Cardiac septum (tissue), 1 donor: ENCODE data around the gene ALX3. TPM values are rescaled to one million over a fixed set of nuclear protein-coding genes. Genes with fewer than 3 reads are reported as not detected.
"Not testable (repeated sequence)": the region's sequence is repeated elsewhere in the genome, so short reads cannot be mapped to it uniquely, and the experiment has no call there.

Experiments used
- DNase-seq: peaks from one replicate; pipeline ENCODE4 v3.0.0-alpha.2; 2020; ENCODE audit warnings: low spot score
- intact Hi-C: fragments of 100-400 bp; cut with DNase I; formaldehyde crosslinking; loops from one replicate; pipeline ENCODE4 v1.14.0; 2022
- total RNA-seq: library from RNA; stranded (reverse); fragmentation: NEBNext Ultra II Directional; extraction: Animal tissue kit (Norgen Biotek cat#: 25700); gene quantifications from one replicate; pipeline ENCODE4 v1.2.1, GENCODE V29; 2021
- donor health status: DM: no; HTN: no; CAD: no.

The ALX3 gene
- total RNA-seq, 1 donor from 2014 or later = 0.22 TPM

GRCh38 chr1:110091381-110091780 lies 20.9 kb upstream of the ALX3 start:
- intact Hi-C loops = no loop called here
- DNase-seq = no peak

GRCh38 chr1:110089561-110090275 lies 19.2 kb upstream of the ALX3 start:
- intact Hi-C loops = loop anchor here (2.0 kb wide), 1 partner anchor 17 kb away; no protein-coding TSS in a partner anchor
- no peak for DNase-seq

GRCh38 chr1:110088739-110089316 lies 18.4 kb upstream of the ALX3 start:
- DNase-seq = no peak
- intact Hi-C loops = loop anchor here (2.0 kb wide), 1 partner anchor 18 kb away; no protein-coding TSS in a partner anchor

- no peak for DNase-seq
- intact Hi-C loops = loop anchor here (2.0 kb wide), 1 partner anchor 19 kb away; no protein-coding TSS in a partner anchor
These were observed 17.6 kb upstream of the ALX3 start for GRCh38 chr1:110087812-110088738.

GRCh38 chr1:110086961-110087360 lies 16.5 kb upstream of the ALX3 start:
- intact Hi-C loops = no loop called here
- no peak for DNase-seq

GRCh38 chr1:110085671-110086070 lies 15.2 kb upstream of the ALX3 start:
- DNase-seq = no peak
- intact Hi-C loops = no loop called here

GRCh38 chr1:110084227-110085078 lies 14.0 kb upstream of the ALX3 start:
- intact Hi-C loops = no loop called here
- no peak for DNase-seq

GRCh38 chr1:110083866-110084226 lies 13.4 kb upstream of the ALX3 start:
- DNase-seq = no peak
- intact Hi-C loops = no loop called here

- no peak for DNase-seq
- intact Hi-C loops = no loop called here
These were observed 12.8 kb upstream of the ALX3 start for GRCh38 chr1:110083061-110083865.

GRCh38 chr1:110082477-110082876 lies 12.0 kb upstream of the ALX3 start:
- intact Hi-C loops = no loop called here
- DNase-seq = no peak

- no peak for DNase-seq
- intact Hi-C loops = no loop called here
These were observed 10.6 kb upstream of the ALX3 start for GRCh38 chr1:110081061-110081460.

- intact Hi-C loops, DNase-seq: not testable (repeated sequence)
These were observed 9.5 kb upstream of the ALX3 start for GRCh38 chr1:110079995-110080394.

GRCh38 chr1:110076789-110077500 lies 6.5 kb upstream of the ALX3 start:
- DNase-seq = no peak
- intact Hi-C loops = no loop called here

GRCh38 chr1:110074166-110074565 lies 3.7 kb upstream of the ALX3 start:
- intact Hi-C loops = no loop called here
- DNase-seq = no peak

GRCh38 chr1:110070282-110070669 lies 196 bp downstream of the ALX3 start:
- intact Hi-C loops = no loop called here
- no peak for DNase-seq

- no peak for DNase-seq
- intact Hi-C loops = no loop called here
These were observed 829 bp downstream of the ALX3 start for GRCh38 chr1:110069404-110070281.
